Subcutaneous adipose tissue (tissue), 4 donors: ENCODE measurements around the gene ZSCAN25. TPM values are rescaled to one million over a fixed set of nuclear protein-coding genes. Genes with fewer than 3 reads are reported as not detected.

ENCODE experiments used
- total RNA-seq, 4 donors: library from RNA; depleted of rRNA; stranded (reverse); fragments of >200 nt; gene quantifications; one replicate each; pipeline ENCODE4 v1.1.0, GENCODE V29; 2016
- TF ChIP-seq, protein P1 (sequence below): fragments of 450-650 bp; IDR thresholded peaks from one replicate; pipeline ENCODE4 v1.5.1; 2016; ENCODE audit warnings: low read depth, mild to moderate bottlenecking, control low read depth, antibody characterized with exemption, moderate library complexity

The ZSCAN25 gene
- total RNA-seq, 4 donors from 2014 or later = 10.7 to 17.1 (median 13.2) TPM

- TF ChIP-seq, protein P1, sequence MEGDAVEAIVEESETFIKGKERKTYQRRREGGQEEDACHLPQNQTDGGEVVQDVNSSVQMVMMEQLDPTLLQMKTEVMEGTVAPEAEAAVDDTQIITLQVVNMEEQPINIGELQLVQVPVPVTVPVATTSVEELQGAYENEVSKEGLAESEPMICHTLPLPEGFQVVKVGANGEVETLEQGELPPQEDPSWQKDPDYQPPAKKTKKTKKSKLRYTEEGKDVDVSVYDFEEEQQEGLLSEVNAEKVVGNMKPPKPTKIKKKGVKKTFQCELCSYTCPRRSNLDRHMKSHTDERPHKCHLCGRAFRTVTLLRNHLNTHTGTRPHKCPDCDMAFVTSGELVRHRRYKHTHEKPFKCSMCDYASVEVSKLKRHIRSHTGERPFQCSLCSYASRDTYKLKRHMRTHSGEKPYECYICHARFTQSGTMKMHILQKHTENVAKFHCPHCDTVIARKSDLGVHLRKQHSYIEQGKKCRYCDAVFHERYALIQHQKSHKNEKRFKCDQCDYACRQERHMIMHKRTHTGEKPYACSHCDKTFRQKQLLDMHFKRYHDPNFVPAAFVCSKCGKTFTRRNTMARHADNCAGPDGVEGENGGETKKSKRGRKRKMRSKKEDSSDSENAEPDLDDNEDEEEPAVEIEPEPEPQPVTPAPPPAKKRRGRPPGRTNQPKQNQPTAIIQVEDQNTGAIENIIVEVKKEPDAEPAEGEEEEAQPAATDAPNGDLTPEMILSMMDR = no peak
These were observed 25.3 kb downstream of the ZSCAN25 start for GRCh38 chr7:99642027-99642426.

- TF ChIP-seq, protein P1 = no peak
These were observed 26.7 kb downstream of the ZSCAN25 start for GRCh38 chr7:99643464-99643863.

GRCh38 chr7:99644431-99644830 is 27.7 kb downstream of the ZSCAN25 start:
- TF ChIP-seq, protein P1 = no peak

DNA sequence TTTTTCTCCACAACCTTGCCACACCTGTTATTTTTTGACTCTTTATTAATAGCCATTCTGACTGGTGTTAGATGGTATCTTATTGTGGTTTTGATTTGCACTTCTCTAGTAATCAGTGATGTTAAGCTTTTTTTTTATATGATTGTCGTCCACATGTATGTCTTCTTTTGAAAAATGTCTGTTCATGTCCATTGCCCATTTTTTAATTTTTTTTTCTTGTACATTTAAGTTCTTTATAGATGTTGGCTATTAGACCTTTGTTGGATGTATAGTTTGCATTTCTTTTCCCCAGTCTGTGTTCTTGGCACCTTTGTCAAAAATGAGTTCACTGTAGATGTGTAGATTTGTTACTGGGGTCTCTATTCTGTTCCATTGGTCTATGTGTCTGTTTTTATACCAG is 28.8 kb downstream of the ZSCAN25 start:
- TF ChIP-seq, protein P1 = no peak

DNA sequence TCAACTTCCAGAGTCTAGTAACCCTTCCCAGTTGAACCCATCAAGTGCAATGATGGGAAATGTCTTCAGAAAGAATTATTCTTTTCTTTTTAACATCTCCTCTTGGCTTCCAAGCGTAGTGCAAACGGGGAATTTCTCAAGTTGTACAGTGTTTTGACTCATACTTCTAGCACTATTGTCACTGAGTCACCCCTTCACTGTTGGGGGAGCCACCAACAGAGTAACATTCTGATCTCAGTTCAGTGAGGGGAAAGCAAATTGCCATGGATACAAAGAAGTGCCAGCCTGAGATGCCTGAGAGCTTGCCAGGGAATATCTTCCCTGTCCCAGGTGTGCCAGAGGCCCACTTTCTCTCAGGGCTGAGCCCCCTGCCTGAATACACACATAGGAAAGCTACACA is 32.1 kb downstream of the ZSCAN25 start:
- TF ChIP-seq, protein P1 = no peak

- TF ChIP-seq, protein P1 = no peak
These were observed 34.5 kb downstream of the ZSCAN25 start for GRCh38 chr7:99651290-99651689.

- TF ChIP-seq, protein P1 = no peak
These were observed 35.9 kb downstream of the ZSCAN25 start for GRCh38 chr7:99652671-99653070.

- TF ChIP-seq, protein P1 = no peak
These were observed 37.0 kb downstream of the ZSCAN25 start for GRCh38 chr7:99653754-99654153.
